Measurements from ENCODE around the gene DNAH6.

GRCh38 chr2:84678214-84678613, 161.9 kb downstream of the DNAH6 start:
- TF ChIP-seq EZH2 (IDR thresholded peaks at IDR 0.05; ENCODE audit: insufficient read depth, poor library complexity, severe bottlenecking): no peak
- no peak for TF ChIP-seq EZH2phosphoT487 (IDR thresholded peaks at IDR 0.05; ENCODE audit: insufficient read depth, low read depth)

Data from GM23248 (cell line).